ENCODE data around the gene LRRC52. TPM values are rescaled to one million over a fixed set of nuclear protein-coding genes. Genes with fewer than 3 reads are reported as not detected.
"Not testable (repeated sequence)": the region's sequence is repeated elsewhere in the genome, so short reads cannot be mapped to it uniquely, and the experiment has no call there.

The LRRC52 gene
- total RNA-seq, 6 experiments from 2014 or later: not detected

DNA sequence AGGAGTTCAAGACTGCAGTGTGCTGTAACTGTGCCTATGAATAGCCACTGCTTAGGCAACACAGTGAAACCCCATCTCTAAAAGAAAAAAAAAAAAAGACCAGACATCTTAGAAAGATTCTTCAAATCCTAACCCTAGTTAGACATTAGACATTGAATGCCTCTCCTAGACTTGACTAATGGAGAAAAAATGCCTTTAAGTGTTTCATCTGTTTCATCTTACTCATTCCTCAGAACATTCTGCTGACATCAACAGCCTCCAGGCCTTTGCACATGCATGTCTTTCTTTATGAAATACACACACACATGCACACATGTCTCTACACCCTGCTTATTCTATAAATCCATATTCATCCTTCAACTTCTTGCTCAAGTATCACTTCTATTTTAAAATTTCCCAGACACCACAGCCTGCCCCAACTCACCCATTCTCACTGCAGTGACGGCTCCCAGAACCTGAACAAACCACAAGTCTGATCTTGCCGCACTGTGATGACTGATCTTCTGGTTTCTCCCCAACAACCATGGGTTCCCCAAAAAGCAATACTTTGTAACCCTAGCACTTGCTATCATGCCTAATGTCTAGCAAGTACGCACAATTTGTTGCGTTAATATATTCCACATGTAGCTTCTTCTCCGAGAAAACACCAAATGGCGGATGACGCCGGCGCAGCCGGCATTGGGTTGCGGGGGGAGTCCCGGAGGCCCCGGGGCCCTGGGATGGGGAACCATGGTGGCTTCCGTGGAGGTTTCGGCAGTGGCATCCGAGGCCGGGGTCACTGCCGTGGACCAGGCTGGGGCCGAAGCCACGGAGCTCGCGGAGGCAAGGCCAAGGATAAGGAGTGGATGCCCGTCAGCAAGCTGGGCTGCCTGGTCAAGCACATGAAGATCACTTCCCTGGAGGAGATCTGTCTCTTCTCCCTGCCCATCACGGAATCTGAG, 37.4 kb downstream of the LRRC52 start:
- ATAC-seq: no peak
- Histone ChIP-seq H3K27me3 (no peaks in the 10 kb centered on the region), H3K36me3 (no peaks in the 10 kb centered on the region), H3K27ac (no peak overlapping the region), H3K4me1 (no peaks in the 10 kb centered on the region), H3K4me3 (no peak overlapping the region), H3K9me3 (no peaks in the 10 kb centered on the region)
- DNase-seq: no peak
- intact Hi-C loops (cut with DNase I): no loop called here
- no peak for TF ChIP-seq POLR2A (IDR thresholded peaks at IDR 0.05)
- TF ChIP-seq, protein P1, sequence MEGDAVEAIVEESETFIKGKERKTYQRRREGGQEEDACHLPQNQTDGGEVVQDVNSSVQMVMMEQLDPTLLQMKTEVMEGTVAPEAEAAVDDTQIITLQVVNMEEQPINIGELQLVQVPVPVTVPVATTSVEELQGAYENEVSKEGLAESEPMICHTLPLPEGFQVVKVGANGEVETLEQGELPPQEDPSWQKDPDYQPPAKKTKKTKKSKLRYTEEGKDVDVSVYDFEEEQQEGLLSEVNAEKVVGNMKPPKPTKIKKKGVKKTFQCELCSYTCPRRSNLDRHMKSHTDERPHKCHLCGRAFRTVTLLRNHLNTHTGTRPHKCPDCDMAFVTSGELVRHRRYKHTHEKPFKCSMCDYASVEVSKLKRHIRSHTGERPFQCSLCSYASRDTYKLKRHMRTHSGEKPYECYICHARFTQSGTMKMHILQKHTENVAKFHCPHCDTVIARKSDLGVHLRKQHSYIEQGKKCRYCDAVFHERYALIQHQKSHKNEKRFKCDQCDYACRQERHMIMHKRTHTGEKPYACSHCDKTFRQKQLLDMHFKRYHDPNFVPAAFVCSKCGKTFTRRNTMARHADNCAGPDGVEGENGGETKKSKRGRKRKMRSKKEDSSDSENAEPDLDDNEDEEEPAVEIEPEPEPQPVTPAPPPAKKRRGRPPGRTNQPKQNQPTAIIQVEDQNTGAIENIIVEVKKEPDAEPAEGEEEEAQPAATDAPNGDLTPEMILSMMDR (IDR thresholded peaks at IDR 0.05): no peak
- WGBS (ENCODE audit: insufficient coverage, low coverage, low lambda C conversion rate, missing lambda C conversion rate): 99% methylated on average over 21 of the region's 24 CpGs

DNA sequence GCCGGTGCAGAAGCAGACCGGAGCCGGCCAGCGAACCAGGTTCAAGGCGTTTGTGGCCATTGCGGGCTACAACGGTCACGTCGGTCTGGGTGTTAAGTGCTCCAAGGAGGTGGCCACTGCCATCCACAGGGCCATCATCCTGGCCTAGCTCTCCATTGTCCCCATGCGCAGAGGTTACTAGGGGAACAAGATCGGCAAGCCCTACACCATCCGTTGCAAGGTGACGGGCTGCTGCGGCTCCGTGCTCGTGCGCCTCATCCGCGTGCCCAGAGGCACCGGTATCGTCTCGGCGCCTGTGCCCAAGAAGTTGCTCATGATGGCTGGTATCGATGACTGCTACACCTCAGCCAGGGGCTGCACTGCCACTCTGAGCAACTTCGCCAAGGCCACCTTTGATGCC, 38.1 kb downstream of the LRRC52 start:
- H3K4me3 ChIP-seq: no peak overlapping the region
- intact Hi-C loops (cut with DNase I): no loop called here
- H3K27me3 ChIP-seq: no peaks in the 10 kb centered on the region
- no peak for ATAC-seq
- no peak for TF ChIP-seq POLR2A (IDR thresholded peaks at IDR 0.05)
- TF ChIP-seq, protein P1 (IDR thresholded peaks at IDR 0.05): no peak
- H3K4me1 ChIP-seq: no peaks in the 10 kb centered on the region
- 100% methylated on average over 8 of the region's 25 CpGs for WGBS (ENCODE audit: insufficient coverage, low coverage, low lambda C conversion rate, missing lambda C conversion rate)
- no peaks in the 10 kb centered on the region for H3K9me3 ChIP-seq
- no peak for DNase-seq
- no peaks in the 10 kb centered on the region for H3K36me3 ChIP-seq
- H3K27ac ChIP-seq: no peak overlapping the region

DNA sequence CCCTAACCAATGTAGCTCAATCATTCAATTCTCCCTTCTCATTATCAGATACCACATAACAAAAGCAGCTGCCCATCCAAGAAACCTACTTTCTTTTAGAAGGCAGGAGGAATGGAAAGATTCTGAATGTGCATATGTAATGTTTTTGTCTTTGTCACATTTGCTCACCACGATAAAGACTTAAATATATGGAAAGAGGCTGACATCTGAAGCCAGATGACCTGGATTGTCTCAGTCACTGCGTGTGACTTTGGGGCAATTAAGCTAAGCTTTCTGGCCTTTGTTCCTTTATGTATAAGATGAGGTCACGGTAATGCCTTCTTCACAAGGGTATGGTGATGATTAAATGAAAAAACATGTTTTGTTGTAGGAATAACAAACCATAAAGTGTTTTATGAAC, 42.6 kb downstream of the LRRC52 start:
- H3K4me1 ChIP-seq: no peaks in the 10 kb centered on the region
- ATAC-seq (no peak), DNase-seq (no peak)
- WGBS (ENCODE audit: insufficient coverage, low coverage, low lambda C conversion rate, missing lambda C conversion rate): 67% methylated on average over 3 of the region's 3 CpGs
- H3K36me3 ChIP-seq: no peaks in the 10 kb centered on the region
- H3K4me3 ChIP-seq: no peak overlapping the region
- intact Hi-C loops (cut with DNase I): no loop called here
- no peaks in the 10 kb centered on the region for H3K9me3 ChIP-seq
- H3K27me3 ChIP-seq: no peaks in the 10 kb centered on the region
- TF ChIP-seq POLR2A (IDR thresholded peaks at IDR 0.05): no peak
- TF ChIP-seq, protein P1 (IDR thresholded peaks at IDR 0.05): no peak
- H3K27ac ChIP-seq: no peak overlapping the region

DNA sequence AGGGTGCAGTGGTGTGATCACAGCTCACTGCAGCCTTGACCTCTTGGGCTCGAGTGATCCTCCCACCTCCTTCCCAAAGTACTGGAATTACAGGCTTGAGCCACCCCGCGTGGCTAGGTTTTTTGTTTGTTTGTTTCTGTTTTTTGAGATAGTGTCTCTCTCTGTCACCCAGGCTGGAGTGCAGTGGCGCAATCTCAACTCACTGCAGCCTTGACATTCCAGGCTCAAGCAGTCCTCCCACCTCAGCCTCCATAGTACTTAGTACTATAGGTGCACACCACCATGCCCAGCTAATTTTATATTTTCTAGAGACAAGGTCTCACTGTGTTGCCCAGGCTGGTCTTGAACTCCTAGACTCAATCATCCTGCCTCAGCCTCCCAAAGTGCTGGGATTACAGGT, 47.6 kb downstream of the LRRC52 start:
- not testable (repeated sequence) for H3K9me3 ChIP-seq, H3K4me1 ChIP-seq, DNase-seq, ATAC-seq, H3K27ac ChIP-seq, H3K4me3 ChIP-seq, H3K36me3 ChIP-seq, H3K27me3 ChIP-seq
- intact Hi-C loops (cut with DNase I): loop anchor here (5.0 to 10.0 kb wide), 3 partner anchors 189 to 337 kb away; no protein-coding TSS in a partner anchor
- WGBS (ENCODE audit: insufficient coverage, low coverage, low lambda C conversion rate, missing lambda C conversion rate): 77% methylated on average over 4 of the region's 4 CpGs
